Measurements from ENCODE around the gene HJV. TPM values are rescaled to one million over a fixed set of nuclear protein-coding genes. Genes with fewer than 3 reads are reported as not detected.

HJV gene
- total and polyA plus RNA-seq, 2 of the 13 experiments (the other 11 are each of a cell fraction or from before 2014, with no cell fraction given): 0.18 TPM; not detected in 1

DNA sequence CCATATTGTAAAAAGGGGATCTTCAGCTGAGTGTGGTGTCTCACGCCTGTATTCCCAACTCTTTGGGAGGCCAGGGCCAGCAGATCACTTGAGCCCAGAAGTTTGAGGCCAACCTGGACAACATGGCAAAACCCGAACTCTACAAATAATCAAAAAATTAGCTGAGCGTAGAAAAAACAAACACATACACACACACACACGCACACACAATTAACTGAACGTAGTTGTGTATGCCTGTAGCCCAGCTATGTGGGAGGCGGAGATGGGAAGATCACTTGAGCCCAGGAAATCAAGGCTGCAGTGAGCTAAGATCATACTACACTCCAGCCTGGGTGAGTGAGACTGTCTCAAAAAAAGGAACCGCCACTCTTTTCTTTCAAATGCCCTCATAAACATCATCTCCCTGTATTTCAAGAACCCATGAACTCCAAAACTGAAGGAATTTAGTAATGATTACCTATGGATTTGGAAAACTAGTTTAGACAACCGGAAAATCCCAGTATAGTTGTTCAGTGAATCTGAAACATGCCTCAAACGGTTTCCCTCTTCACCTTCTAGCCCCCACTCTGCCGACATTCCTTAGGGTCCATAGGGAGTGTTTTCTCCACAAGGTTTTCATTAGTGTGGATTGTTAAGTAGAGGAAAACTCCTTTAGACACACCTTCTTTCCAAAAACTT, 29.7 kb downstream of the HJV start (continued):
- TF ChIP-seq SOX13 (IDR thresholded peaks at IDR 0.05) (peak; percentile 40; the same call in 1 of the 2 replicates), SOX13 (CRISPR knock-in tag; conservative IDR thresholded peaks at IDR 0.05 in 1 of 2, IDR thresholded peaks at IDR 0.05 in 1 of 2) (peak in 1 of 2 experiments; percentile 18; a peak in 1 of 4 replicates), GATA4 (IDR thresholded peaks at IDR 0.05; ENCODE audit: borderline replicate concordance, low read depth) (peak; percentile 69; the same call in 1 of the 2 replicates), POLR2AphosphoS2 (IDR thresholded peaks at IDR 0.05; ENCODE audit: low read depth, low read length) (peak; percentile 40; the same call in 1 of the 2 replicates), MAFF (IDR thresholded peaks at IDR 0.05; ENCODE audit: low read depth, low read length) (0 out of 2 replicates have a peak, but pooled peaks have one; percentile 13), ZBTB38 (CRISPR knock-in tag; IDR thresholded peaks at IDR 0.05) (peak; percentile 88)
- TF ChIP-seq, protein P1, sequence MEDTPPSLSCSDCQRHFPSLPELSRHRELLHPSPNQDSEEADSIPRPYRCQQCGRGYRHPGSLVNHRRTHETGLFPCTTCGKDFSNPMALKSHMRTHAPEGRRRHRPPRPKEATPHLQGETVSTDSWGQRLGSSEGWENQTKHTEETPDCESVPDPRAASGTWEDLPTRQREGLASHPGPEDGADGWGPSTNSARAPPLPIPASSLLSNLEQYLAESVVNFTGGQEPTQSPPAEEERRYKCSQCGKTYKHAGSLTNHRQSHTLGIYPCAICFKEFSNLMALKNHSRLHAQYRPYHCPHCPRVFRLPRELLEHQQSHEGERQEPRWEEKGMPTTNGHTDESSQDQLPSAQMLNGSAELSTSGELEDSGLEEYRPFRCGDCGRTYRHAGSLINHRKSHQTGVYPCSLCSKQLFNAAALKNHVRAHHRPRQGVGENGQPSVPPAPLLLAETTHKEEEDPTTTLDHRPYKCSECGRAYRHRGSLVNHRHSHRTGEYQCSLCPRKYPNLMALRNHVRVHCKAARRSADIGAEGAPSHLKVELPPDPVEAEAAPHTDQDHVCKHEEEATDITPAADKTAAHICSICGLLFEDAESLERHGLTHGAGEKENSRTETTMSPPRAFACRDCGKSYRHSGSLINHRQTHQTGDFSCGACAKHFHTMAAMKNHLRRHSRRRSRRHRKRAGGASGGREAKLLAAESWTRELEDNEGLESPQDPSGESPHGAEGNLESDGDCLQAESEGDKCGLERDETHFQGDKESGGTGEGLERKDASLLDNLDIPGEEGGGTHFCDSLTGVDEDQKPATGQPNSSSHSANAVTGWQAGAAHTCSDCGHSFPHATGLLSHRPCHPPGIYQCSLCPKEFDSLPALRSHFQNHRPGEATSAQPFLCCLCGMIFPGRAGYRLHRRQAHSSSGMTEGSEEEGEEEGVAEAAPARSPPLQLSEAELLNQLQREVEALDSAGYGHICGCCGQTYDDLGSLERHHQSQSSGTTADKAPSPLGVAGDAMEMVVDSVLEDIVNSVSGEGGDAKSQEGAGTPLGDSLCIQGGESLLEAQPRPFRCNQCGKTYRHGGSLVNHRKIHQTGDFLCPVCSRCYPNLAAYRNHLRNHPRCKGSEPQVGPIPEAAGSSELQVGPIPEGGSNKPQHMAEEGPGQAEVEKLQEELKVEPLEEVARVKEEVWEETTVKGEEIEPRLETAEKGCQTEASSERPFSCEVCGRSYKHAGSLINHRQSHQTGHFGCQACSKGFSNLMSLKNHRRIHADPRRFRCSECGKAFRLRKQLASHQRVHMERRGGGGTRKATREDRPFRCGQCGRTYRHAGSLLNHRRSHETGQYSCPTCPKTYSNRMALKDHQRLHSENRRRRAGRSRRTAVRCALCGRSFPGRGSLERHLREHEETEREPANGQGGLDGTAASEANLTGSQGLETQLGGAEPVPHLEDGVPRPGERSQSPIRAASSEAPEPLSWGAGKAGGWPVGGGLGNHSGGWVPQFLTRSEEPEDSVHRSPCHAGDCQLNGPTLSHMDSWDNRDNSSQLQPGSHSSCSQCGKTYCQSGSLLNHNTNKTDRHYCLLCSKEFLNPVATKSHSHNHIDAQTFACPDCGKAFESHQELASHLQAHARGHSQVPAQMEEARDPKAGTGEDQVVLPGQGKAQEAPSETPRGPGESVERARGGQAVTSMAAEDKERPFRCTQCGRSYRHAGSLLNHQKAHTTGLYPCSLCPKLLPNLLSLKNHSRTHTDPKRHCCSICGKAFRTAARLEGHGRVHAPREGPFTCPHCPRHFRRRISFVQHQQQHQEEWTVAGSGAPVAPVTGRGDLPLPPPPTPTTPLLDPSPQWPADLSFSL (CRISPR knock-in tag; IDR thresholded peaks at IDR 0.05): peak; percentile 80; the same call in 1 of the 2 replicates
- TF ChIP-seq, protein P2, sequence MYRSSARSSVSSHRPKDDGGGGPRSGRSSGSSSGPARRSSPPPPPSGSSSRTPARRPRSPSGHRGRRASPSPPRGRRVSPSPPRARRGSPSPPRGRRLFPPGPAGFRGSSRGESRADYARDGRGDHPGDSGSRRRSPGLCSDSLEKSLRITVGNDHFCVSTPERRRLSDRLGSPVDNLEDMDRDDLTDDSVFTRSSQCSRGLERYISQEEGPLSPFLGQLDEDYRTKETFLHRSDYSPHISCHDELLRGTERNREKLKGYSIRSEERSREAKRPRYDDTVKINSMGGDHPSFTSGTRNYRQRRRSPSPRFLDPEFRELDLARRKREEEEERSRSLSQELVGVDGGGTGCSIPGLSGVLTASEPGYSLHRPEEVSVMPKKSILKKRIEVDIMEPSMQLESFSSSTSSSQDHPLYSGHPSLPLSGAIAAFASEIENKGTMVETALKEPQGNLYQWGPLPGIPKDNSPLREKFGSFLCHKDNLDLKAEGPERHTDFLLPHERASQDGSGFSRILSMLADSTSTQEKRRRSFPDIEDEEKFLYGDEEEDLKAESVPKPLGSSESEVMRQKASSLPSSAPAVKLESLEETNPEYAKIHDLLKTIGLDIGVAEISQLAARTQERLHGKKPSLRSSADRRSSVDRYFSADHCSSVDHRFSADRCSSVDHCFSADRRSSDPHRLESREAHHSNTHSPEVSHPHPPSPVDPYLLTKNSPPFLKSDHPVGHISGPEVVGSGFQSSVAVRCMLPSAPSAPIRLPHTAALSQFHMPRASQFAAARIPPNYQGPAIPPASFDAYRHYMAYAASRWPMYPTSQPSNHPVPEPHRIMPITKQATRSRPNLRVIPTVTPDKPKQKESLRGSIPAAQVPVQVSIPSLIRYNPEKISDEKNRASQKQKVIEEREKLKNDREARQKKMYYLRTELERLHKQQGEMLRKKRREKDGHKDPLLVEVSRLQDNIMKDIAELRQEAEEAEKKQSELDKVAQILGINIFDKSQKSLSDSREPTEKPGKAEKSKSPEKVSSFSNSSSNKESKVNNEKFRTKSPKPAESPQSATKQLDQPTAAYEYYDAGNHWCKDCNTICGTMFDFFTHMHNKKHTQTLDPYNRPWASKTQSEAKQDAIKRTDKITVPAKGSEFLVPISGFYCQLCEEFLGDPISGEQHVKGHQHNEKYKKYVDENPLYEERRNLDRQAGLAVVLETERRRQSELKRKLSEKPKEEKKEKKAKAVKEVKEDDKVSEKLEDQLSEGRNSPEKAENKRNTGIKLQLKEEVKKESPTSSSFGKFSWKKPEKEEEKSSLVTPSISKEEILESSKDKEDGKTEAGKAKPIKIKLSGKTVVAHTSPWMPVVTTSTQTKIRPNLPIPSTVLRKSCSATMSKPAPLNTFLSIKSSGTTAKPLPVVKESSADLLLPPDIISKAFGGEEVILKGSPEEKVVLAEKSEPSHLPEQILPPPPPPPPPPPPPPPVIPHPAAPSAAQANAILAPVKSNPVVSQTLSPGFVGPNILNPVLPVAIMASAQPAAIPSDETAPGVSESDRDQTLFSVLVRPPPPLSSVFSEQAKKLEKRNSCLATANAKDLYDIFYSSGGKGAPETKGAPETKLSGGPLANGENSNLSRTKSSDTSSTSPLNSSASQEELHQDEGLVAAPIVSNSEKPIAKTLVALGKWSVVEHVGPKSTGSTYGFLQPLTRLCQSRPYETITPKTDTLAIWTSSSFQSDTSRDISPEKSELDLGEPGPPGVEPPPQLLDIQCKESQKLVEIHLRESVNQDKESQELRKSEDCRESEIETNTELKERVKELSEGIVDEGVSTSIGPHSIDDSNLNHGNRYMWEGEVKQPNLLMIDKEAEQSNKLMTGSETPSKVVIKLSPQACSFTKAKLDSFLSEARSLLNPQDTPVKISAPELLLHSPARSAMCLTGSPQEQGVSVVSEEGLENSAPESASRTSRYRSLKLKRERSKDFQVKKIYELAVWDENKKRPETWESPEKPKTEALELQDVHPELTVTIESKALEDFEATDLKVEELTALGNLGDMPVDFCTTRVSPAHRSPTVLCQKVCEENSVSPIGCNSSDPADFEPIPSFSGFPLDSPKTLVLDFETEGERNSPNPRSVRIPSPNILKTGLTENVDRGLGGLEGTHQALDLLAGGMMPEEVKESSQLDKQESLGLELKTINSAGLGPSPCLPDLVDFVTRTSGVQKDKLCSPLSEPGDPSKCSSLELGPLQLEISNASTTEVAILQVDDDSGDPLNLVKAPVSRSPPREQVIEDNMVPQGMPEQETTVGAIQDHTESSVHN (CRISPR knock-in tag; IDR thresholded peaks at IDR 0.05): peak; percentile 88; the same call in 1 of the 2 replicates
- TF ChIP-seq, protein P3, sequence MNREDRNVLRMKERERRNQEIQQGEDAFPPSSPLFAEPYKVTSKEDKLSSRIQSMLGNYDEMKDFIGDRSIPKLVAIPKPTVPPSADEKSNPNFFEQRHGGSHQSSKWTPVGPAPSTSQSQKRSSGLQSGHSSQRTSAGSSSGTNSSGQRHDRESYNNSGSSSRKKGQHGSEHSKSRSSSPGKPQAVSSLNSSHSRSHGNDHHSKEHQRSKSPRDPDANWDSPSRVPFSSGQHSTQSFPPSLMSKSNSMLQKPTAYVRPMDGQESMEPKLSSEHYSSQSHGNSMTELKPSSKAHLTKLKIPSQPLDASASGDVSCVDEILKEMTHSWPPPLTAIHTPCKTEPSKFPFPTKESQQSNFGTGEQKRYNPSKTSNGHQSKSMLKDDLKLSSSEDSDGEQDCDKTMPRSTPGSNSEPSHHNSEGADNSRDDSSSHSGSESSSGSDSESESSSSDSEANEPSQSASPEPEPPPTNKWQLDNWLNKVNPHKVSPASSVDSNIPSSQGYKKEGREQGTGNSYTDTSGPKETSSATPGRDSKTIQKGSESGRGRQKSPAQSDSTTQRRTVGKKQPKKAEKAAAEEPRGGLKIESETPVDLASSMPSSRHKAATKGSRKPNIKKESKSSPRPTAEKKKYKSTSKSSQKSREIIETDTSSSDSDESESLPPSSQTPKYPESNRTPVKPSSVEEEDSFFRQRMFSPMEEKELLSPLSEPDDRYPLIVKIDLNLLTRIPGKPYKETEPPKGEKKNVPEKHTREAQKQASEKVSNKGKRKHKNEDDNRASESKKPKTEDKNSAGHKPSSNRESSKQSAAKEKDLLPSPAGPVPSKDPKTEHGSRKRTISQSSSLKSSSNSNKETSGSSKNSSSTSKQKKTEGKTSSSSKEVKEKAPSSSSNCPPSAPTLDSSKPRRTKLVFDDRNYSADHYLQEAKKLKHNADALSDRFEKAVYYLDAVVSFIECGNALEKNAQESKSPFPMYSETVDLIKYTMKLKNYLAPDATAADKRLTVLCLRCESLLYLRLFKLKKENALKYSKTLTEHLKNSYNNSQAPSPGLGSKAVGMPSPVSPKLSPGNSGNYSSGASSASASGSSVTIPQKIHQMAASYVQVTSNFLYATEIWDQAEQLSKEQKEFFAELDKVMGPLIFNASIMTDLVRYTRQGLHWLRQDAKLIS (CRISPR knock-in tag; IDR thresholded peaks at IDR 0.05): peak; percentile 89
